SW480 (cell line): ENCODE data around the gene SNHG17.
"Not testable (repeated sequence)": the region's sequence is repeated elsewhere in the genome, so short reads cannot be mapped to it uniquely, and the experiment has no call there.

Source experiments
- DNase-seq: peaks from one replicate; pipeline ENCODE4 v3.0.0-alpha.2; 2016; ENCODE audit warnings: low spot score

SNHG17 gene

GRCh38 chr20:38434770-38435554 lies at the start of gene SNHG17:
TSS of gene SNHG17 (minus strand) at chr20:38435328.
- peak; percentile 97 for DNase-seq

GRCh38 chr20:38479596-38479995 lies 44.5 kb upstream of the SNHG17 start:
- DNase-seq = no peak

DNA sequence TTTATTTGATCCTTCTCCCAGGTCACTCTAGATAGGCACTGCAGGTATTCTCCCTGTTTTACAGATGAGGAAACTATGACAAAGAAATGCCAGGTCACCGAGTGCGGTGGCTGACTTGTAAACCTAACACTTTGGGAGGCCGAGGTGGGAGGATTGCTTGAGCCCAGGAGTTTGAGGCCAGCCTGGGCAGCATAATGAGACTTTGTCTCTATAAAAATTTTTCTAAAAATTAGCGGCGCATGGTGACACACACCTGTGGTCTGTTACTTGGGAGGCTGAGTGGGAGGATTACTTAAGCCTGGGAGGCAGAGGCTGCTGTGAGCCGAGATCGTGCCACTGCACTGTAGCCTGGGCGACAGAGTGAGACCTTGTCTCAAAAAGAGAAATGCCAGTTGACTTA lies 42.6 kb upstream of the SNHG17 start:
- DNase-seq = no peak

GRCh38 chr20:38473367-38473795 lies 38.3 kb upstream of the SNHG17 start:
- peak; percentile 67 for DNase-seq

- peak; percentile 100 for DNase-seq
Observed at GRCh38 chr20:38472513-38473366, 37.6 kb upstream of the SNHG17 start, which contains the start of gene RALGAPB. TSS of gene RALGAPB (plus strand) at chr20:38472843. CDS start at chr20:38488433, 15,590 bp downstream.

DNA sequence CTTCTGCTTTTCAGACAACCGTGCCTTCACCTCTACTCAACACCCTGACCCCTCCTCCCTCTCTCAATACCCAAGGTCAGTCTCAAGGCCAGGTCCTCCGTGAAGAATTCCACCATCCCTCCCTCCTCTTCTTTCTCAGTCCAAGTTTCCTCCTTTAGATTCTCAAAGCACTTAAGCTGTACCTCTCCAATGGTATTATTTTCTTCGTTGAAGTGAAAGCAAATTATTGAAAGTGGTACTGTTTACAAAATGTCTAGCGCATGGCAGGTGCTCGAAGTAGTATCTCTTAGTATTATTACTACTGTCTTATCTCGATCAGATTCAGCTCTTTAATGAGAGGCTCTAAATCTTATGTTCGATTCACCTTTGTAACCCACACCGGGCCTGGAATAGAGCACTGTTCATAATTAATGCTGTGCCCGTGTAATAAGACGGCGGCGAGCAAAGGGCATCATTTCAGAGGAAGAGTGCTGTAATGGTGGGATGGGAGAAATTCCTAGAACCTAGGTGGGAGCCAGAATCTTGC lies 36.9 kb upstream of the SNHG17 start:
- no peak for DNase-seq

- no peak for DNase-seq
Observed at GRCh38 chr20:38471245-38471644, 36.1 kb upstream of the SNHG17 start.

DNA sequence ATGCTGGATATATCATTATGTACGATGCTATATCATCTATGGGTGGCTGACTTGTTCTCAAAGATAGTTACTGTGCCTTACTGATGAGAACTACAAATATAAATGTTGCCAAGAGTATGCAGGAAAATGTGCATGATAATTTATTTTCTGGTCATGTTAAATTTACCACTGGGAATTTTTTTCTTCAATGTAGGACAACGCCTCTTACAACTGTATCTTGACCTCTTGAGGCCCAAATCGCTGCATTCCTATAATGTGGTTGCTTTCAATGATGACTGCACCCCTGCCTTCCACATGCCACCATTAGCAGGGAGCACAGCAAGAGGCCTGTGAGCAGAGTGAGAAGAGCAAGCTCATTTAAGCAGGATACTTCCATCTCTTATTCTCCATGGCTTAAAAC lies 31.9 kb upstream of the SNHG17 start:
- no peak for DNase-seq

DNA sequence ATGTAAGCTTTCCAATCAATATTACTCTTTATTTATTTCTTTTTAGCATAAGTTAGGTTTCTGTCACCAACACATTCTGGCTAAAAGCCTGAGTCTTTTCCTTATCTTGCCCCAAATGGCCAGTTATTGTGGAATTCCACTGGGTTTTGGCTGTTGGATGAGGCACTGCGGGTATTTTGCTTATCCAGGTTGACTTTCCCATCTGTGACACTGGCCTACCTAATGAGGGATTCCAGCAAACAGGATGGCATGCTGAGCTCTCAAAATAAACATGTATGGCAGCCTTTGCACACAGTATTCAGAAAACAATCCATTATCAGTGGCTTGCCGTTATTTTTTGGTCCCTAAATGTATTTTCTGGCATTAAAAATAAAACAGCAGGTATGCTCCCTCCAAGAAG lies 31.0 kb upstream of the SNHG17 start:
- no peak for DNase-seq

DNA sequence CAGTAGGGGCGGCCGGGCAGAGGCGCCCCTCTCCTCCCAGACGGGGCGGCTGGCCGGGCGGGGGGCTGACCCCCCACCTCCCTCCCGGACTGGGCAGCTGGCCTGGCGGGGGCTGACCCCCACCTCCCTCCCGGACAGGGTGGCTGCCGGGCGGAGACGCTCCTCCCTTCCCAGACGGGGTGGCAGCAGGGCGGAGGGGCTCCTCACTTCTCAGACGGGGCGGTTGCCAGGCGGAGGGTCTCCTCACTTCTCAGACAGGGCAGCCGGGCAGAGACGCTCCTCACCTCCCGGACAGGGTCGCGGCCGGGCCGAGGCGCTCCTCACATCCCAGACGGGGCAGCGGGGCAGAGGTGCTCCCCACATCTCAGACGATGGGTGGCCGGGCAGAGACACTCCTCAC lies 26.4 kb upstream of the SNHG17 start:
- not testable (repeated sequence) for DNase-seq

DNA sequence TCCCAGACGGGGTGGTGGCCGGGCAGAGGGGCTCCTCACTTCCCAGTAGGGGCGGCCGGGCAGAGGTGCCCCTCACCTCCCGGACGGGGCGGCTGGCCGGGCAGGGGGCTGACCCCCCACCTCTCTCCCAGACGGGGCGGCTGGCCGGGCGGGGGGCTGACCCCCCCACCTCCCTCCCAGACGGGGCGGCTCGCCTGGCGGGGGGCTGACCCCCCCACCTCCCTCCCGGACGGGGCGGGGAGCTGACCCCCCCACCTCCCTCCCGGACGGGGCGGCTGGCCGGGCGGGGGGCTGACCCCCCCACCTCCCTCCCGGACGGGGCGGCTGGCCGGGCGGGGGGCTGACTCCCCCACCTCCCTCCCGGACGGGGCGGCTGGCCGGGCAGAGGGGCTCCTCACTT lies 26.0 kb upstream of the SNHG17 start:
- DNase-seq = not testable (repeated sequence)

DNA sequence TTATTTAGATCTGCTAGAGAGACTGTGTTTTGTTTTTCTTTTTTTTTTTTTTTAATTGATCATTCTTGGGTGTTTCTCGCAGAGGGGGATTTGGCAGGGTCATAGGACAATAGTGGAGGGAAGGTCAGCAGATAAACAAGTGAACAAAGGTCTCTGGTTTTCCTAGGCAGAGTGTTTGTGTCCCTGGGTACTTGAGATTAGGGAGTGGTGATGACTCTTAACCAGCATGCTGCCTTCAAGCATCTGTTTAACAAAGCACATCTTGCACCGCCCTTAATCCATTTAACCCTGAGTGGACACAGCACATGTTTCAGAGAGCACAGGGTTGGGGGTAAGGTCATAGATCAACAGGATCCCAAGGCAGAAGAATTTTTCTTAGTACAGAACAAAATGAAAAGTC lies 25.5 kb upstream of the SNHG17 start:
- not testable (repeated sequence) for DNase-seq

DNA sequence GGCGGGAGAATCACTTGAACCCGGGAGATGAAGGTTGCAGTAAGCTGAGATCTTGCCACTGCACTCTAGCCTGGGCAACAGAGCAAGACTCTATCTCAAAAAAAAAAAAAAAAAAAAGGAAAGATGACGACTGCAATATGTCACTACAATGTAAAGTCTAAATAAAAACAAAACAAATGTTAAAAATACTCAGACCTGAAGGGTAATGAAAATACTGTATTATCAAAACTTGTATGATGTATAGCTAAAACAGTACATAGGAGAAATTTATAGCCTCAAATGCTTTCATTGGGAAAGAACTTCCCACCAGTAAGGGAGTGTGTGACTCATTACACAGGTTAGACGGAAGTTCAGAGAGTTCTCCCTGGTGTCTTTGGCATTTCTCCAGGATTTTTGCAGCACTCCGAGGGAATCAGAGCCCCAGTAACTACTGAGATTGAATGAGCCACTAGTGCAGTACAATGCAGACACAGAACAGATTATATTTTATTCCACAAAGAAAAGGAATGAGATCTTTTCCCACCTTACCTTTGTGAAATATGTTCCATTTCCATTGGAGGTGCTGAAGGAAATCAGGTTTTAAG lies 25.0 kb upstream of the SNHG17 start:
- DNase-seq = peak; percentile 92

DNA sequence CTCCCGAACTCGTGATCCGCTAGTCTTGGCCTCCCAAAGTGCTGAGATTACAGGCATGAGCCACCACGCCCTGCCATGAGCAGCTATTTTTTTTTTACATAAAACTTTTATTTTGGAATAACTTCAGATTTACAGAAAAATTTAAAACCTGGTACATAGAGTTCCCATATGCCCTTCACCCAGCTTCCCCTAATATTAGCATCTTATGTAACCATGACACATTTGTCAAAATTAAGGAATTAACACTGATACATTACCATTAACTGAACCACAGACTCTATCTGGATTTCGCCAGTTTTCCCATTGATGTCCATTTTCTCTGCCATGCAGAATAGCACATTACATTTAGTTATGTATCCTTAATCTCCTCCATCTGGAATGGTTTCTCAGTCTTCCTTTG lies 23.2 kb upstream of the SNHG17 start:
- no peak for DNase-seq

GRCh38 chr20:38454556-38455473 lies 19.7 kb upstream of the SNHG17 start:
- no peak for DNase-seq

DNA sequence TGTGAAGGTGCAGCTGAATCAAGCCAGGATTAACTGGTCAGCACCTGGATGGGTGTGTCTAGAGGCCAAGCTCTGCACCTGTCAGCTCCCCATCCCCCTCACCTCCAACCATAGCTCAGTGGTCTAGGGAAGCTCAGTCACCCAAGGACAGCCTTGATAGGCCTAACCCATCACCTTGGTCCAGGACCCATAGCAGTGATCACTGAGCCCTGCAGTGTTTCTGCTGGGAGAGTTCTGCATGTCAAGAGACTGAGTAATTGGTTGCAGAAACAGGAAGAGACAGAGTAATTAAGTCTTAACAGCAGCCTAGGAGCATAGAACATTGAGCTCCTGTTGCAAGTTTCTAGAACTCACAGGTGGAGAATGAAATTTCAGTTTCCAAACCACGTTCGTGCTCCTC lies 18.8 kb upstream of the SNHG17 start:
- no peak for DNase-seq

- no peak for DNase-seq
Observed at GRCh38 chr20:38452880-38453624, 17.9 kb upstream of the SNHG17 start.

- DNase-seq = no peak
Observed at GRCh38 chr20:38450412-38450975, 15.4 kb upstream of the SNHG17 start.

DNA sequence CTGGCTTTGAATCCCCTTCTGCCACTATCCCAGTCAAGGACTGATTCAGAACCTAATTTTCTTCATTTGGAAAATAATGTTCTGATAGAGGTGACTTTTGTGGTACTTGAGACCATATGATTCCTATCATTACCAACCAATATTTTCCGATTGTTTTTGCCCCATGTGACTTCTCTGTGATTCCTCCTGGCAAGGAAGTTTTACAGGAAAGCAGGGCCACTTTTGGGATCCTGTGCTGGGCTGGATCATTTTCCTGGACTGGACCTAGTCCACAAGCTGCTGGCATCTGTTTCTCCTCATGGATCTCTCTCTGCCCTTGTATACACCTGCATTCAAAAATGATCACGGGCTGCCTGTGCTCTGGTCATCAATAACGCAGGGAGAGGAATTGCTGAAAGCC lies 13.9 kb upstream of the SNHG17 start:
- DNase-seq = no peak
